ENCODE results near the gene KMO. TPM values are rescaled to one million over a fixed set of nuclear protein-coding genes. Genes with fewer than 3 reads are reported as not detected.

KMO gene
- total RNA-seq, 3 donors from 2014 or later = 0.17 to 0.84 (median 0.82) TPM

GRCh38 chr1:241606544-241606943 is 74.4 kb downstream of the KMO start:
- DNase-seq = no peak
- Histone ChIP-seq H3K9me3 (no peaks in the 10 kb centered on the region), H3K36me3 (ENCODE audit: low read depth) (no peaks in the 10 kb centered on the region), H3K4me3 (no peak overlapping the region), H3K4me1 (ENCODE audit: low read depth) (peaks cover 15% of the 10 kb centered on the region)
- ATAC-seq = no peak
- intact Hi-C loops (cut with DNase I, micrococcal nuclease) = no loop called here
- TF ChIP-seq CTCF (IDR thresholded peaks at IDR 0.05) = no peak

GRCh38 chr1:241607497-241607896 is 75.3 kb downstream of the KMO start:
- H3K36me3 ChIP-seq (ENCODE audit: low read depth) = no peaks in the 10 kb centered on the region
- DNase-seq = no peak
- intact Hi-C loops (cut with DNase I, micrococcal nuclease) = no loop called here

GRCh38 chr1:241608379-241609033 is 76.3 kb downstream of the KMO start:
- peaks cover 15% of the 10 kb centered on the region for H3K4me1 ChIP-seq (ENCODE audit: low read depth)

More at GRCh38 chr1:241607497-241607896, 75.3 kb downstream of the KMO start:
- Histone ChIP-seq H3K4me1 (ENCODE audit: low read depth) (peaks cover 15% of the 10 kb centered on the region), H3K9me3 (no peaks in the 10 kb centered on the region), H3K4me3 (no peak overlapping the region)
- no peak for ATAC-seq
- TF ChIP-seq CTCF (IDR thresholded peaks at IDR 0.05) = no peak

GRCh38 chr1:241610056-241610815 is 78.1 kb downstream of the KMO start:
- ATAC-seq (peak; percentile 87), DNase-seq (peak in 2 of 3 donors; percentile 41 to 74)
- Histone ChIP-seq H3K9me3 (no peaks in the 10 kb centered on the region), H3K4me3 (no peak overlapping the region), H3K4me1 (ENCODE audit: low read depth) (peaks cover 20% of the 10 kb centered on the region), H3K36me3 (ENCODE audit: low read depth) (no peaks in the 10 kb centered on the region)
- TF ChIP-seq CTCF (IDR thresholded peaks at IDR 0.05) = no peak
- intact Hi-C loops (cut with DNase I, micrococcal nuclease) = loop anchor here (5.0 to 10.0 kb wide), 2 partner anchors 75 to 222 kb away; partner anchors contain the start of gene KMO (in 1 of the 2)

More at GRCh38 chr1:241608379-241609033, 76.3 kb downstream of the KMO start:
- ATAC-seq (no peak), DNase-seq (no peak)
- intact Hi-C loops (cut with DNase I, micrococcal nuclease) = no loop called here
- no peak for TF ChIP-seq CTCF (IDR thresholded peaks at IDR 0.05)
- Histone ChIP-seq H3K9me3 (no peaks in the 10 kb centered on the region), H3K4me3 (no peak overlapping the region), H3K36me3 (ENCODE audit: low read depth) (no peaks in the 10 kb centered on the region)

GRCh38 chr1:241611063-241611462 is 78.9 kb downstream of the KMO start:
- peaks cover 22% of the 10 kb centered on the region for H3K4me1 ChIP-seq (ENCODE audit: low read depth)
- H3K4me3 ChIP-seq = no peak overlapping the region
- peak in 1 of 3 donors; percentile 29 for DNase-seq
- H3K36me3 ChIP-seq (ENCODE audit: low read depth) = no peaks in the 10 kb centered on the region
- no peak for TF ChIP-seq CTCF (IDR thresholded peaks at IDR 0.05)
- no peaks in the 10 kb centered on the region for H3K9me3 ChIP-seq
- intact Hi-C loops (cut with DNase I, micrococcal nuclease) = loop anchor here (5.0 to 10.0 kb wide), 2 partner anchors 76 to 221 kb away; partner anchors contain the start of gene KMO (in 1 of the 2)
- ATAC-seq = peak; percentile 69

All from mucosa of descending colon (tissue), 3 donors.